ENCODE measurements around the gene SPATA6L.

SPATA6L gene

DNA sequence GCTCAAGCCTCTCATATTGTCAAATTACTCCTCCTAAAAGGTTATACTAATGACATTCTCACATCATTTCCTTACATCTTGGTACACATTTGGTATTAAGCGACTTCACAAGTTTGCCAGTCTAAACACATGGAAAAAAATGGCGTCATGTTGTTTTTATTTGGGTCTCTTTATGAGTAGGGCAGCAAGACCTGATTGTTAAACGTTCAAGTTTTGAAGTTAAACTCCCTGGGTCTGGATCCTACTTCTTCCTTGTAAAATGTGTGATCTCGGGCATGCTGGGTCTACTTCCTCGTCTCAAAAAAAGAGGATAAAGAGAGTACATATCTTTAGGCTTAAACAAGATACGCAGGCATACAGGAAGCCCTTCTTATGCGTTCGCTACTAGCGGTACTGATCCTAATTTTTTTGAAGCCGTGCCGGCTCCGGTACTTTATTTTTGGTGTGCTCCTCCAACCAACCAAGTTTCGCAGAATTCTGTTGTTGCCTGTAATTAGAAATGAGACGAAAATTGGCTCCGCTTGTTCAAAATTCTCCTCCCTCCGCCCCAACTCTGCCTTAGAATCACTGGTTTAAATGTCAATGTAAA lies 12.5 kb upstream of the SPATA6L start:
- H3K9me3 ChIP-seq (ENCODE audit: insufficient read depth, low read length) = no peaks in the 10 kb centered on the region
- H3K9ac ChIP-seq (ENCODE audit: insufficient read length, low read depth) = peak overlapping the region; percentile 90
- H3K27me3 ChIP-seq (ENCODE audit: insufficient read depth, insufficient read length) = no peaks in the 10 kb centered on the region
- H3K36me3 ChIP-seq (ENCODE audit: insufficient read depth, insufficient read length, low read length) = peaks cover 3% of the 10 kb centered on the region
- TF ChIP-seq SUZ12 (IDR thresholded peaks at IDR 0.05; ENCODE audit: extremely low read depth, insufficient read depth, insufficient read length) = no peak
- TF ChIP-seq ZNF274 (IDR thresholded peaks at IDR 0.05; ENCODE audit: low read depth, low read length) = no peak
- no peak for TF ChIP-seq YY1 (IDR thresholded peaks at IDR 0.05; ENCODE audit: insufficient read depth, insufficient read length)
- peak overlapping the region; percentile 90 for H3K4me3 ChIP-seq (ENCODE audit: insufficient read length, low read depth)
- no peak for DNase-seq (ENCODE audit: low read depth, low spot score)
- no peaks in the 10 kb centered on the region for H3K4me1 ChIP-seq (ENCODE audit: insufficient read depth, insufficient read length)

DNA sequence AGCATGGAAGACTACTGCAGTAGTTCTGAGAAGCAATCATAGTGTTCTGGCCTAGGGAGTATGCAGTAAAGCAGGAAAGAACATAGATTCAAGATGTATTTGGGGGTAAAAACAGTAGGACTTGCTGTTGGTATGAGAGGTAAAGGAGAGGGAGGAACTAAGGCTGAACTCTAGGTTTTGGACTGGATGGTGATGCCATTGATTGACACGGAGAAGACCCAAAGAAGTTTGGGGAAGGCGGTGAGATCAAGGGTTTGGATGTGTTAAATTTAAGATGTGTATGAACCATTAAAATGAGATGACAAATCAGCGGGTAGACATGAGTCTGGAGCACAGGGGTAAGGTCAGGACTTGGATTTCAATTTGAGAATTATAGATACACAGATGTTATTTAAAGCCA lies 11.1 kb upstream of the SPATA6L start:
- Histone ChIP-seq H3K36me3 (ENCODE audit: insufficient read depth, insufficient read length, low read length) (no peaks in the 10 kb centered on the region), H3K9ac (ENCODE audit: insufficient read length, low read depth) (no peak overlapping the region), H3K9me3 (ENCODE audit: insufficient read depth, low read length) (no peaks in the 10 kb centered on the region), H3K27me3 (ENCODE audit: insufficient read depth, insufficient read length) (no peaks in the 10 kb centered on the region), H3K4me1 (ENCODE audit: insufficient read depth, insufficient read length) (no peaks in the 10 kb centered on the region), H3K4me3 (ENCODE audit: insufficient read length, low read depth) (no peak overlapping the region)
- no peak for TF ChIP-seq YY1 (IDR thresholded peaks at IDR 0.05; ENCODE audit: insufficient read depth, insufficient read length)
- no peak for TF ChIP-seq ZNF274 (IDR thresholded peaks at IDR 0.05; ENCODE audit: low read depth, low read length)
- TF ChIP-seq SUZ12 (IDR thresholded peaks at IDR 0.05; ENCODE audit: extremely low read depth, insufficient read depth, insufficient read length) = no peak
- no peak for DNase-seq (ENCODE audit: low read depth, low spot score)

DNA sequence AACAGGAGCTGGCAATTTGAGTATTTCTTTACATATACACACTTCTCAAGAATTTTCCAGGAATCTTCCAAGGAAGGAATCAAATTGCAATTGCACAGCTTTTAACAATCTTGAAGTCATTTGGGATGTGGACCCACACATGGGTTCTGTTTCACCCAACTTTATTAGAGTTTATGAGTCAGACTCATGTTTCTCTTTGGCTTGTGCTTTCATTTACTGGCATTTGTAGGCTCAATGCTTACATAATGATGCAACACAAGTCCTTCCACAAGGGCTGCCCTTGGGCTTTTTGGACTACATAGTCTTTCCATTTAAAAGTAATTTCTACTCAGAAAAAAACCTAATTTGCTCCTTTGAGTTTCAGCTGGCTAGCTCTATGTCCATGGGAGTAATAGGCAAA lies 8.5 kb upstream of the SPATA6L start:
- no peak for DNase-seq (ENCODE audit: low read depth, low spot score)
- Histone ChIP-seq H3K27me3 (ENCODE audit: insufficient read depth, insufficient read length) (no peaks in the 10 kb centered on the region), H3K4me3 (ENCODE audit: insufficient read length, low read depth) (no peak overlapping the region), H3K9ac (ENCODE audit: insufficient read length, low read depth) (no peak overlapping the region), H3K4me1 (ENCODE audit: insufficient read depth, insufficient read length) (no peaks in the 10 kb centered on the region), H3K9me3 (ENCODE audit: insufficient read depth, low read length) (no peaks in the 10 kb centered on the region), H3K36me3 (ENCODE audit: insufficient read depth, insufficient read length, low read length) (no peaks in the 10 kb centered on the region)
- TF ChIP-seq SUZ12 (IDR thresholded peaks at IDR 0.05; ENCODE audit: extremely low read depth, insufficient read depth, insufficient read length) (no peak), ZNF274 (IDR thresholded peaks at IDR 0.05; ENCODE audit: low read depth, low read length) (no peak), YY1 (IDR thresholded peaks at IDR 0.05; ENCODE audit: insufficient read depth, insufficient read length) (no peak)

DNA sequence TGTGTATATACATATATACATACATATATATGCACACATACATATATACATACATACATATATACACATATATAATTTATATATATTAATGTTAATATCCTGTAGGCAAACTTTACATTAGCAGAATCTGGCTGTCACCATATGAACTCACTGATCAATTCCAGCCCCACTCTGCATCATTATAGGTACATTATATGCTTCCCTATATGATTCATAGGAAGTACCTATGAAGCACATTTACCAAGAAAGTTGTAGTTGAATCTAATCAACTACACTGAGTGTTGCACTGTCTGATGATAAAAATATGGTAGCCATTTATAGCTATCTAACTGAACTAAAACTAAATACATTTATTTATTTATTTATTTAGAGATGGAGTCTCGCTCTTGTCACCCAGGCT lies 5.5 kb upstream of the SPATA6L start:
- no peak overlapping the region for H3K4me3 ChIP-seq (ENCODE audit: insufficient read length, low read depth)
- no peaks in the 10 kb centered on the region for H3K9me3 ChIP-seq (ENCODE audit: insufficient read depth, low read length)
- no peaks in the 10 kb centered on the region for H3K36me3 ChIP-seq (ENCODE audit: insufficient read depth, insufficient read length, low read length)
- H3K4me1 ChIP-seq (ENCODE audit: insufficient read depth, insufficient read length) = no peaks in the 10 kb centered on the region
- DNase-seq (ENCODE audit: low read depth, low spot score) = no peak
- H3K27me3 ChIP-seq (ENCODE audit: insufficient read depth, insufficient read length) = peaks cover 4% of the 10 kb centered on the region
- H3K9ac ChIP-seq (ENCODE audit: insufficient read length, low read depth) = no peak overlapping the region
- TF ChIP-seq ZNF274 (IDR thresholded peaks at IDR 0.05; ENCODE audit: low read depth, low read length) (no peak), YY1 (IDR thresholded peaks at IDR 0.05; ENCODE audit: insufficient read depth, insufficient read length) (no peak), SUZ12 (IDR thresholded peaks at IDR 0.05; ENCODE audit: extremely low read depth, insufficient read depth, insufficient read length) (no peak)

DNA sequence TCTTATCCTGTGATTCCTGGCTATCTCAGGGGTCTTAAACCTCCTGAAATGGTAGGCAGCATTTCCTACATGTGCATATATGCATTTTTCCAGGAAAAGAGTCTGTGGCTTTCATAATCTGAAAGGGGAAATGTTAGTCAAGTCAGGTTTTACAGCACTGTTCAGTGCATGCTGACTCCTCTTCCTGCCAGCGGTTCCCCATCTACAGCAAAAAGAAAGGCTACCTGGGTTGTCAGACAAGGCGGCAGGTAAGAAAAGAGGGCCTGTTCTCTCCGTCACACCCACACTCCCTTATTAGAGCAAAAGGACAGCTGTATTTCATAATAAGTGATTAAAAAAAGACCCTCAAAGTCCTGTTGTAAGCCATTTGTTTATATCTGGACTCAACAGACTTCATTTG lies 4.3 kb upstream of the SPATA6L start:
- no peaks in the 10 kb centered on the region for H3K4me1 ChIP-seq (ENCODE audit: insufficient read depth, insufficient read length)
- H3K9me3 ChIP-seq (ENCODE audit: insufficient read depth, low read length) = no peaks in the 10 kb centered on the region
- H3K36me3 ChIP-seq (ENCODE audit: insufficient read depth, insufficient read length, low read length) = no peaks in the 10 kb centered on the region
- no peak for TF ChIP-seq YY1 (IDR thresholded peaks at IDR 0.05; ENCODE audit: insufficient read depth, insufficient read length)
- no peak for TF ChIP-seq SUZ12 (IDR thresholded peaks at IDR 0.05; ENCODE audit: extremely low read depth, insufficient read depth, insufficient read length)
- no peak for TF ChIP-seq ZNF274 (IDR thresholded peaks at IDR 0.05; ENCODE audit: low read depth, low read length)
- peaks cover 6% of the 10 kb centered on the region for H3K27me3 ChIP-seq (ENCODE audit: insufficient read depth, insufficient read length)
- H3K4me3 ChIP-seq (ENCODE audit: insufficient read length, low read depth) = no peak overlapping the region
- no peak overlapping the region for H3K9ac ChIP-seq (ENCODE audit: insufficient read length, low read depth)
- no peak for DNase-seq (ENCODE audit: low read depth, low spot score)

DNA sequence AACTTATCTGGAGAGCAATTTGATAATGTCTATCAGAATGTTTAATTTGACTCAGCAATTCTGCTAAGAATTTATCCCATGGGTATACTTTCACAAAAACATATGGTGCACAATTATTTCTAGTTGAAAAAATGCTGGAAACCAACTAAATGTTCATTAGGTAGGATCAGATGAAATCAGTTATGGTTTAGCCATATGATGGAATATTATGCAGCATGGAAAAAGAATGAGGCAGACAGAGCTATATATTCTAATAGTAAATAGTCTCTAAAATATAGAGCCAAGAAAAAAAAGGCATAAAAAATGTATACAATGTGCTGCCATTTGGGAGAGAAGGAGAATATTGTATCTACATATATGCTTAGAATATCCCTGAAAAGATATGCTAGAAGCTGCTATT lies 3.6 kb upstream of the SPATA6L start:
- Histone ChIP-seq H3K4me1 (ENCODE audit: insufficient read depth, insufficient read length) (no peaks in the 10 kb centered on the region), H3K36me3 (ENCODE audit: insufficient read depth, insufficient read length, low read length) (no peaks in the 10 kb centered on the region), H3K9me3 (ENCODE audit: insufficient read depth, low read length) (no peaks in the 10 kb centered on the region), H3K27me3 (ENCODE audit: insufficient read depth, insufficient read length) (peaks cover 6% of the 10 kb centered on the region), H3K9ac (ENCODE audit: insufficient read length, low read depth) (no peak overlapping the region), H3K4me3 (ENCODE audit: insufficient read length, low read depth) (no peak overlapping the region)
- no peak for DNase-seq (ENCODE audit: low read depth, low spot score)
- no peak for TF ChIP-seq SUZ12 (IDR thresholded peaks at IDR 0.05; ENCODE audit: extremely low read depth, insufficient read depth, insufficient read length)
- no peak for TF ChIP-seq ZNF274 (IDR thresholded peaks at IDR 0.05; ENCODE audit: low read depth, low read length)
- no peak for TF ChIP-seq YY1 (IDR thresholded peaks at IDR 0.05; ENCODE audit: insufficient read depth, insufficient read length)

DNA sequence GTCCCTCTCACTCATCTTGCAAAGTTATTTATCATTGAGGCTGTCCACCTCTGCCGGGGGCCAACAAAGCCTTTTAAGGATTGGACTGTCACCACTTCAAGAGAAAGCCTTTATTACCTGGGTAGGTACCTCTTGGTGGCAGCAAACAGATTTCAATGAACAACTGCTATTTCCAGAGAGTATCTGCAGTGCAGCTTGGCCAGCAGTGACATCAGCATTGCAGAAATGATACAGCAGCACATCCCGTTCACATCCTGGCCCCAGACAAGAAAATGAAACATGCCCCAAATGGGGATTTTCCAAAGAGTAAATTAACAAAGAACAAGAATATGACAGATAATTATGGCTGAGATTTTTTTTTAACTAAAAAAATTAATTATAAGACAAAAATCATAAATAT lies 2.3 kb upstream of the SPATA6L start:
- peaks cover 6% of the 10 kb centered on the region for H3K27me3 ChIP-seq (ENCODE audit: insufficient read depth, insufficient read length)
- DNase-seq (ENCODE audit: low read depth, low spot score) = no peak
- TF ChIP-seq SUZ12 (IDR thresholded peaks at IDR 0.05; ENCODE audit: extremely low read depth, insufficient read depth, insufficient read length) (no peak), YY1 (IDR thresholded peaks at IDR 0.05; ENCODE audit: insufficient read depth, insufficient read length) (no peak), ZNF274 (IDR thresholded peaks at IDR 0.05; ENCODE audit: low read depth, low read length) (no peak)
- H3K4me1 ChIP-seq (ENCODE audit: insufficient read depth, insufficient read length) = no peaks in the 10 kb centered on the region
- no peaks in the 10 kb centered on the region for H3K36me3 ChIP-seq (ENCODE audit: insufficient read depth, insufficient read length, low read length)
- no peak overlapping the region for H3K4me3 ChIP-seq (ENCODE audit: insufficient read length, low read depth)
- H3K9ac ChIP-seq (ENCODE audit: insufficient read length, low read depth) = no peak overlapping the region
- no peaks in the 10 kb centered on the region for H3K9me3 ChIP-seq (ENCODE audit: insufficient read depth, low read length)
